ENCODE results near the gene VAC14. TPM values are rescaled to one million over a fixed set of nuclear protein-coding genes. Genes with fewer than 3 reads are reported as not detected.
A peak's percentile ranks its signal among the peaks of the same experiment; 100 is the strongest.

The VAC14 gene
- total RNA-seq, 4 donors from 2014 or later, result 20.1 to 47.8 (median 39.0) TPM

DNA sequence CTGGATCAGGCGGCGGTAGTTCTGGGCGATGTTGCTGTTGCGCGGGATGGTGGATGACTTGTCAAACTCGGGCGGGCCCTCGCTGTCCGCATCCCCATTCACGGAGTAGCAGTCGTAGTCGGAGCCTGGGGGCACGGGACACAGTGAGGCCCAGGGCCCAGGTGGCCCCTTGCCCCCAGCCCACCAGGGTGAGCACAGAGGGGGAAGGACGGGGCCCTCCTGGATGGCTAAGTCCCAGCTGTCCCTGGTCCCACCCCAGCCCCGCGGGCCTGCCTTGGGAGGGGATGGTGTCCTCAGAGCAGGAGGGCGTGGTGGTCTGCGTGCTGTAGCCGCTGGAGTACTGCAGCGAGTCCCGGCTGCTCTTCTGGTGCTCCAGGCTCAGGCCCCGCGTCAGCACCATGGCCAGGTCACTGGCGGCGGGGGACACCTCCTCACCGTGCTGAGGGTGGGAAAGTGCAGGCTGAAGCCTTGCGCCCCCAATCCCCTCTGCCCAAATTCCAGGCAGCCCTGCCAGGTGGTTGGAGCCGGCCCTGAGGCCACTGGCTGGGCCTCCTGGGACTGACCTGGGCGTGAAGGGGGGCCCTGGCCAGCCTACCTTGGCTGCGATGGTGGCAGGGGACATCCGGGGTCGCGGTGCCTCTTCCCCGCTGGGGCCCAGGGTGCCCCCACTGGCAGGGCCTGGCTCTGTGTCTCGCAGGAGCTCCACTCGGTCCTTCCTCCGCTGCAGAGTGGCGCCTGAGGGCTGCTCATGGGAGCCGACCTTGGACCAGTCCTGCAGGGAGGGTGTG, 136.4 kb downstream of the VAC14 start:
- H3K4me3 ChIP-seq (ENCODE audit: low read depth, poor library complexity, severe bottlenecking), result no peak overlapping the region
- peak in 1 of 2 donors; percentile 83 for DNase-seq (ENCODE audit: low spot score in 2 of 2)
- intact Hi-C loops (cut with DNase I; ENCODE audit: low total_unique reads), result no loop called here
- 92 to 93% methylated on average over 14 to 27 of the region's 39 CpGs for WGBS, 2 donors
- TF ChIP-seq POLR2A (IDR thresholded peaks at IDR 0.05), result no peak
- TF ChIP-seq, protein P1, sequence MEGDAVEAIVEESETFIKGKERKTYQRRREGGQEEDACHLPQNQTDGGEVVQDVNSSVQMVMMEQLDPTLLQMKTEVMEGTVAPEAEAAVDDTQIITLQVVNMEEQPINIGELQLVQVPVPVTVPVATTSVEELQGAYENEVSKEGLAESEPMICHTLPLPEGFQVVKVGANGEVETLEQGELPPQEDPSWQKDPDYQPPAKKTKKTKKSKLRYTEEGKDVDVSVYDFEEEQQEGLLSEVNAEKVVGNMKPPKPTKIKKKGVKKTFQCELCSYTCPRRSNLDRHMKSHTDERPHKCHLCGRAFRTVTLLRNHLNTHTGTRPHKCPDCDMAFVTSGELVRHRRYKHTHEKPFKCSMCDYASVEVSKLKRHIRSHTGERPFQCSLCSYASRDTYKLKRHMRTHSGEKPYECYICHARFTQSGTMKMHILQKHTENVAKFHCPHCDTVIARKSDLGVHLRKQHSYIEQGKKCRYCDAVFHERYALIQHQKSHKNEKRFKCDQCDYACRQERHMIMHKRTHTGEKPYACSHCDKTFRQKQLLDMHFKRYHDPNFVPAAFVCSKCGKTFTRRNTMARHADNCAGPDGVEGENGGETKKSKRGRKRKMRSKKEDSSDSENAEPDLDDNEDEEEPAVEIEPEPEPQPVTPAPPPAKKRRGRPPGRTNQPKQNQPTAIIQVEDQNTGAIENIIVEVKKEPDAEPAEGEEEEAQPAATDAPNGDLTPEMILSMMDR (IDR thresholded peaks at IDR 0.05), result no peak

DNA sequence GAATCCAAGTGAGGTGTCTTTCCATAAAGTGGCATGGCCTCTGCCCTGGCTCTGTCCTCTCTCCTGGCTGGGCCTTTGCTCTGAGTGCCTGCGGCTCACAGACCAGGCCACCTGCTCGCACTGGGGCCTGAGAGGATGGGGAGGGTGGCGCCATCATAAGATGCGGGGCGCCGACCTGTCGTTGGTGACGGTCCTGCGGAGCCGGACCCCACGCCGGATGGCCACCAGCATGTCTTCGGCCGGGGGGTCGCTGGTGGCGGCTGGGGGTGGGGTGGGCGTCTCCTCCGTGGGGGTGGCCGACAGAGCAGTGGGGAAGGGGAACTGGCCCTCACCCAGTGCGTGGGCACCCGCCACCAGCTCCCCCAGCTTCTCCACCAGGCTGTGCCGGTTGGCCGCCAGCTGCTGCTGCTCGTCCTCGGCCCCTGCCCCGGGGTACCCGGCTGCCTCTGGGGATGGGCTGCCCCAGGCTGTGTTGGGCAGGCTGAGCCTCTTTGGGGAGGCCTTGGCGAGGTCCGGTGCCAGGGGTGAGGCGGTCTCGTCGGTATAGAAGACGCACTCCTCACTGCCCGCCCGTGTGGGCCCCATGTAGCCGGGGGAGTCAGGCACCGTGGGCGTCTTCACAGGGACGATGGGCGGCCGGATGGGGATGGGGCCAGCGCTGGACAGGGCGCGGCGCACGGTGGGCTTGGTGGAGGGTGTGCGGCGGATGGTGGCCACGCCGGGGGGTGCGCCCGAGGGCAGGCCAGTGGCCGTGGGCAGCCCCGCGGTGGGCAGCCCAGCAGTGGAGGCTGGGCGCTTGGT, 137.2 kb downstream of the VAC14 start:
- intact Hi-C loops (cut with DNase I; ENCODE audit: low total_unique reads), result no loop called here
- WGBS, 2 donors, result 92 to 93% methylated on average over 37 to 53 of the region's 56 CpGs
- no peak for TF ChIP-seq POLR2A (IDR thresholded peaks at IDR 0.05)
- TF ChIP-seq, protein P1 (IDR thresholded peaks at IDR 0.05), result no peak
- H3K4me3 ChIP-seq (ENCODE audit: low read depth, poor library complexity, severe bottlenecking), result no peak overlapping the region
- no peak for DNase-seq (ENCODE audit: low spot score in 2 of 2)

DNA sequence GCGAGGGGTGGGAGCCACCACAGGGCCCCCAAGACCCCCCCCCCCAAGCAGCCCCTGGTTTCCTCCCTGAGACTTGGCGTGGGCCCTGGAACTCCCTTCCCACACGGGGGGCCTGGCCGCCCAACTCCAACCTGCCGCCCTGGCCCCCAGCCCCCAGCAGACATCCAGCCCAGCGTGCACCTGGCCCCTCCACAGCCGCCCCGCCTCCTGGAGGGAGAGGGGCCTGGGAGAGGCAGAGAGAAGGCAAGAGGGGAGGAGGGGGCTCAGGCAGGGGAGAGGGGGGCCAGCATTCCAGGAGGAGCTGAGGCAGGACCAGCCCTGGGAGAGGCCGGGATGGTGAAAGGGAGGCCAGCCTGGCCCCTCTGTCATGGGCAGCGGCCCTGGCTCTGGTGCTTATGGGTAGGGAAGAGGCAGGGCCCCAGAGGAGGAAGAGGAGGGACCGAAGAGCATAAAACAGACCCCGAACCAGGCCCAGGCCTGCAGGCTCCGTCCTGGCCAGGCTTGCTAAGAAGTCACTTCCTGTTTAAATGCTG, 137.9 kb downstream of the VAC14 start:
- WGBS, 2 donors, result 79 to 86% methylated on average over 11 to 13 of the region's 13 CpGs
- DNase-seq (ENCODE audit: low spot score in 2 of 2), result no peak
- TF ChIP-seq POLR2A (IDR thresholded peaks at IDR 0.05), result no peak
- TF ChIP-seq, protein P1 (IDR thresholded peaks at IDR 0.05), result no peak
- no peak overlapping the region for H3K4me3 ChIP-seq (ENCODE audit: low read depth, poor library complexity, severe bottlenecking)
- intact Hi-C loops (cut with DNase I; ENCODE audit: low total_unique reads), result no loop called here

DNA sequence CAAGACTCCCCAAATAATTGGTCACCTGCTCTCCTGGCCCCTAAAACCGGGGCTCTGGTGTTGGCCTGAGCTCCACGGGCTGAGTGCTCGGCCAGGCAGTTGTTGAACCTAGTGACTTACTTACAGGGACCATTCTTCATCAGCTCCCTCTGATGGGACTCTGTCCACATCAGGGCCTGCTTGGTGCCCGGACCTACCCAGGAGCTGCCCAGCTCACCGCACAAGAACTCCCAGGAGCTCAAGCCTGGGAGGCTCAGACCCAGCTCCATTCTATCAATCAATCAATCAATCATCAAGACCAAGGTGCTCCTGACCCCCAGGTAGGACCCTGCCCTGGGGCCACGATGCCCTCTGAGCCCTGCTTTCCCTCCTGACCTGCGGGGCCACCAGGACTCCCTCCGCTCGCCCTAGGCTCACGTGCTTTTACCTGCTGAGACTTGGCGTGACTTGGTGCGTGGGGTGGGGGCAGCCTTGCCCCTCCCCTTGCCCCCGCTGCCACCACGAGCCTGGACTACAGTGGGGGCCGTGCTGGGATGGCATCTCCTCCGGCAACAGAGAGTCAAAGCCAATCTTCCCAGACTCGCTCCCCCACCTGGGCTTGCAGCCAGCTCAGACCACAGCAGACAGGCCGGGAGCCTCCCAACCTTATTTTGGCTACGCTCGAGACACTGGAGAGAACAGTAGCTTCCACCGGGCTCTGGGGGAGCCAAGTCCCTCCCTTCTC, 138.9 kb downstream of the VAC14 start:
- peak in 1 of 2 donors; percentile 84 for DNase-seq (ENCODE audit: low spot score in 2 of 2)
- 69 to 72% methylated on average over 21 of the region's 21 CpGs for WGBS, 2 donors
- no peak for TF ChIP-seq POLR2A (IDR thresholded peaks at IDR 0.05)
- TF ChIP-seq, protein P1 (IDR thresholded peaks at IDR 0.05), result no peak
- intact Hi-C loops (cut with DNase I; ENCODE audit: low total_unique reads), result no loop called here
- H3K4me3 ChIP-seq (ENCODE audit: low read depth, poor library complexity, severe bottlenecking), result no peak overlapping the region

DNA sequence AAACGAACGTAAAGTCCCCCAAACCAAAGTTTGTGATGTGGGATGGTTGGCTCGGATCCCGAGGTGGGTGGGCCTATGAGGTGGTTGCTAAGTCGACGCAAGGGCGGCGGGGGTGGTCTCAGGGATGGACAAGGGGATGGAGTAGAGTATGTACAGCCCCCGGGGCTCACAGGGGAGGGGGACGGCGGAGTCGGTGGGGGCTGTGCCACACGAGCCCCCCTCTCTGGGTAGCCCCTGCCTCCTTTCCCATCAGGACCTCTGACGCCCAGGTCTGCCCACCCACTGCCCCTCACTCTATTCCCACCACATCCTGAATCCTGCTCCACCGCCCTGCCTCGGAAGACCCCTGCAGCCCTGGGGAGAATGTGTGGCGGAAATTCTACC, 139.4 kb downstream of the VAC14 start:
- no peak for TF ChIP-seq POLR2A (IDR thresholded peaks at IDR 0.05)
- TF ChIP-seq, protein P1 (IDR thresholded peaks at IDR 0.05), result no peak
- H3K4me3 ChIP-seq (ENCODE audit: low read depth, poor library complexity, severe bottlenecking), result no peak overlapping the region
- no peak for DNase-seq (ENCODE audit: low spot score in 2 of 2)
- WGBS, 2 donors, result 75 to 77% methylated on average over 17 of the region's 17 CpGs
- intact Hi-C loops (cut with DNase I; ENCODE audit: low total_unique reads), result no loop called here

Data from lower leg skin (tissue), 4 donors.